ENCODE results near the gene MEGF11.
"Not testable (repeated sequence)": the region's sequence is repeated elsewhere in the genome, so short reads cannot be mapped to it uniquely, and the experiment has no call there.

MEGF11 gene

GRCh38 chr15:66021496-66022162, 231.9 kb downstream of the MEGF11 start:
- DNase-seq: no peak

DNA sequence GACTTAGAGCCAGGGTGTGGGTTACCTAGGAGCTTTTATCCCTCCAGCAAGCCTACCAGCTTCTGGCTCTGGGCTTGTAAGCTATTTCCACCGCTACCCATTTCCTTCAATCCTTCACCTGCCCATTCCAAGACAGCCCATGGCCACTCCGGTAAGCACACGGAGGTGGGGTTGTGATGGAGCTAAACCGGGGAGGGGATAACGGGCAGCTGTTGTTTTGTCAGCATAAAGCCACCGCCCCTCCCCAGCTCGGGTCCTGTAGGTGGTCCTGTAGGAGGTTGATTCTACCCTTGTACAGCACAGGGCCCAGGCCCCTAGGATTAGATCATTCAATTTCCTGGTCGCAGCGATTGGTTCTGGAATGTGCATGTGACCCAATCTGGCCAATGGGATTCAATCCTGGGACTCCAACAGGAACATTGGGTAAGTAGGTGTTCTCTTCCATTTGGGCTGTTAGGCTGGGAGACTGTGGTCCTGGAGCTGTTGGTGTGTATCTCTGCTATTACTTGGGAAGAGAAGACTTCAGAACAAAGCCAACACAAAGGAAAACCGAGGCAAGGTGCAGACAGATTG, 233.6 kb downstream of the MEGF11 start:
- no peak for DNase-seq

- DNase-seq: no peak
Measured at GRCh38 chr15:66019368-66019767, 234.2 kb downstream of the MEGF11 start.

DNA sequence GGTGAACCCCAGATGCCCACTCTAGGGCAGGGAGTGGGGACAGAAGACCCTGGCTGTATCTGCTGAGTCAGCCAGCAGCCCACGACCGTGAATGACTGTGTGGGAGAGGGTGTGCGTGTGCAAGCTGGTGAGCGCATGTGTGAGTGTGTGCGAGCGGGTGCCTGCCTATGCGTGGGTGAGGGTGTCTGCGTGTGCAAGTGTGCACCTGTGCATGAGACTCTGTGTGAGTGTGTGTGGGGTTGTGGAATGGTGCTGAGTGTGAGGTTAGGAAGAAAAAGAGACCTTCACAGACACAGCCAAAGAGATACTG, 235.1 kb downstream of the MEGF11 start:
- DNase-seq: no peak

DNA sequence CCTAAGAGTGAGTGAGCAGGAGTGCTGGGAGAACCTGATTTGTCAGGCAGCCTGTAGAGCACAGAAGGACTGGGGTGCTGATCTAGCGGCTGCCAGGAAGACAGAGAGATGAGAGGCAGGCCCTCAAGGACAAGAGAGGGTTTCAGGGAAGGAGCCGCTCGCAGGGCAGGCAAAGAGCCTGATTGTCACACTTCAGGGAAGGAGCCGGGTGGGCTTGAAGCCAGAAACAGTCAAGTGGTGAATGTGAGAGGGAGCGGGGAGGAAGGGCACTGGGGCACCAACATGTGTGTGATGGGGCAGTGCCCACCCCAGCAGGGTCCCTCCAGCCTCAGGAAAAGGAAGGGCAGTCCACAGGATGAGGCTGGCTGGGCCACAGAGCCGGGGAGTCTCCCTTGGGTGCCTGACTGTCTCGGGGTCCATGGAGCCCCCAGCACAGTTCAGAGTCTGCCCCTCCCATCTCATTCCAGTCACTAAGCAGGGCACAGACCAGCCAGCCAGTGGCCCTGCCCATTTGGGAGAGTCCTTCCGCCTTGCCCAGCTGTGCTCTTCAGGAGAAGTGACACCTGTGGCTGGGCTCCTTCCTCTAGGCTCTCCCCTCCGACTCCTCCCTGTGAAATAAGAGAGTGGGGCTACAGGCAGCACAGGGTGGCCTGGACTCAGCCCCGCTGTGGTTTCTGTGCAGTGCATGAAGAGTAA, 235.6 kb downstream of the MEGF11 start:
- DNase-seq: no peak

- DNase-seq: no peak
Measured at GRCh38 chr15:66017000-66017399, 236.6 kb downstream of the MEGF11 start.

- DNase-seq: no peak
Measured at GRCh38 chr15:66016199-66016598, 237.4 kb downstream of the MEGF11 start.

DNA sequence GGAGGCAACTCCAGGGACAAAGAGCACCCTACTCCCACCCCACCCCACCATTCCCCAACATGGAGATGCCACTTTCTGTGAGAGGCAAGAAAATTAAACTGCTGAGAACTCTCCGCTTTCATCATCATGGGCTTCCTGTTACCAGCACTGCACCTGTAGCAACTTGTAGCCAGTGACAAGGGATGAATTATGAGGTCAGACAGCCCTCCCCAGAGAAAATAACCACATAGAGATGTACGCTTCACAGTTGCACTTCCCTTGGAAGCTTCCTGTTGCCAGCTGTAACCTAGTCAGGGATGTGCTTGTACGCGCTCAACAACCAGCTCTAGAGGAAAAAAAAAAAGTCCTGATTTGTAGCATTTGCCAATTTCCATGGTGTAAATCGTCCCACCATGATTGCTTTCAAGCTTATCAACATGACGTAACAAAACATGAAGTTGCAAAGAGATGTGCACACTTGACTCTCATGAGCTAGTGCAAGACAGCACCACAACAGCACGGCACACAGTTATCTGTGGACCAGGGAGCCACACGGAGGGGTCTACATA, 238.8 kb downstream of the MEGF11 start:
- DNase-seq: no peak

DNA sequence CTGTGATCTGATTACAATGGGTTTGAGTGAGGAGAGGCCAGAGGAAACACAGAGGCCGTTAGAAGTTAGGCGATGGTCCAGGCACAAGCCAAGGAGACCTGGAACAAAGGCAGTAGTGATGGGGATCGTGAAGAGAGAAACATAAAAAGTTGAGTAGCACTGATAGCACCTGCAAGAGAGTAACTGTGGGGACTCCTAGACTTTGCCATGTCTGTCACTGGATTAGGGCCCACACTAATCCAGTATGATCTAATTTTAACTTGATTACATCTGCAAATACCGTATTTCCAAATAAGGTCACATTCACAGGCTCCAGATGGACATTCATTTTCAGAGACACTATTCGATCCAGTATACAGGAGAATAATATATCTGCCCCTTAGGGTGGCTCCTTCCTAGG, 239.5 kb downstream of the MEGF11 start:
- DNase-seq: no peak

DNA sequence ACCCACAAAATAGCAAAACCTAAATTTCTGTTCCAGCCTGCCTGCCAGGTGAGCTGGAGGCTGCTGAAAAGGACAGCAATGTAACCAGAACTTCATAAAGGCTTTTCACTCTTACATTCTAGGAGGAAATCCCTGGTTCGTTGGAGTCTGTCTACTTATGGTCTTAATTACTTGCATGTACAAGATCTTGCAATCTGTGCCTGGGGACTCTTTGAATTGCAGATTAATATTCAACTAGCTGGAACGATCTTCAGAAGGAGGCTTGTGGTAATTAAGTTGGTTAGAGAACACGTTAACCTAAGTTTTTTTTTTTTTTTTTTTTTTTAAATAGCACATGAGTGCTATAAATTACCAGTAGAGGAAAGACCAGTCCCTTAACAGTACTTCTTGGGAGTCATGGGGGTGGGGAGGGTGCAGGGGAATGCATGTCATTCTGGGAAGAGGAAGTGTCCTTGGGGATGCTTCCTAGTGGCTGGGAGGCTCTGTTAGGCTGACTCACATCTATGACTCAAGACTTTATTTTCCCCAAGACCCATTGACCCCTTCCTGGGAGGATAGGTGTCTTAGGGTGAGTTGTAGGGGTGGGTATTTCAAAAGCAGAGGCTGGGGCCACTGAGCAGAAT, 244.5 kb downstream of the MEGF11 start:
- DNase-seq: no peak

DNA sequence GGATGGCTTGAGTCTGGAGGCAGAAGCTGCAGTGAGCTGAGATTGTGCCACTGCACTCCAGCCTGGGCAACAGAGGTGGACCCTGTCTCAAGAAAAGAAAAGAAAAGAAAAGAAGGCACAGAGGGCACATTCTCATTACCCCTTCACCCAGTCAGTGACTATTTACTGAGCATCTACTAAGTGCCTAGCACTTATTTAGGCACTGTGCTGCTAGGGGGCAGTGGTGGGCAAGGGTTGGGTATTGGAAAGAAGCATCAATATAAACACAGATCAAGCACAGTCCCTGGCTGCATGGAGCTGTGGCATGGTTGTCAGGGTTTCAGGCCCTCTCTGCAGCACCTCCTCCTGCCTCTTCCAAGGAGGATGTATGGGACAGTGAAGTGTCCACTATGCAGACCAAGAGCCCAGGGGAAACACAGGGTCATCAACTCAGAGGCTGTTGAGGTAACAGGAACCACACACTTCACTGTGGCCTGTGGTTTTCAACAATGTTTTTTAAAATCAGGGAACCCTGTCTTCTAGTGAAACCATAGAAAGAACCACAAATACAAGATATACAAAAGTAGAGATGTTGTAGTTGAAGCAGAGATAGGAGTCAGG, 245.8 kb downstream of the MEGF11 start:
- no peak for DNase-seq

GRCh38 chr15:66006986-66007385, 246.6 kb downstream of the MEGF11 start:
- no peak for DNase-seq

DNA sequence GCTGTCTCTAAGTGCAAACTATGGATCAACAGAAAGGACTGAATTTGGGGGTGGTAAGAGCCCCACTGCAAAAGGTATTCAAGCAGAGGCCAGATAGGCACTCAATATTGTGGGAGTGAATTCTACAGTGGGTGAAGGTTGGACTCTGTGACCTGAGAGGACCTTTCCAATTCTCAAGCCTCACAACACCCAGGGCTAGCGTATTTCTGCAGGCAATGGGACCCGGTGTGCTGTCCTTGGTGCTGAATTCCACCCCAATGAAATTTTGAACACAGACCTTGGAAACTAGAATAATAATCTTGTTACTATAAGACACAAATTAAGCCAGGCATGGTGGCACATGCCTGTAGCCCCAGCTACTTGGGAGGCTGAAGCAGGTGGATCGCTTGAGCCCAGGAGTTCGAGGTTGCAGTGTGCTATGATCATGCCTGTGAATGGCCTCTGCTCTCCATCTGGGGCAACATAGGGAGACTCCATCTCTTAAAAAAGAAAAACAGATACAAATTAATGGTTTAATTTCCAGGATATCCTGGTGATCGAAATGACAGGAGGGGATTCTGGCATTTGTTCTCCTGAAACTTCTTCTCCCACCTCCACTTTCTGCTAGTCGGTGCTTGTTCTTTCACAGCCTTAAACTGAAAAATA, 248.8 kb downstream of the MEGF11 start:
- DNase-seq: no peak

DNA sequence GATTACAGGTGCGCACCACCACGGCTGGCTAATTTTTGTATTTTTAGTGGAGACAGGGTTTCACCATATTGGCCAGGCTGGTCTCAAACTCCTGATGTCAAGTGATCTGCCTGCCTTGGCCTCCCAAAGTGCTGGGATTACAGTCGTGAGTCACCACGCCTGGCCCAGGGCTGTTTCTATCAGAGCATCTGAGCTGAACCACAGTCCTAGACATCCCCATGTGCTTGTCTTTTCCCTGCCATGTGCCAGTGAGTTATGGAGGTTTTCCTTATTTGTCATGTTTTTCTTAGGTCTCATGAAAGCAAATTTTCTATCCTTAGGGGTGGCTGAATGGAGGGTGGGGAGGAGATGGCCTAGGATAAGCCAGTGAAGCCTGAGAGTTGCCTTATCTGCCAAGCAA, 250.4 kb downstream of the MEGF11 start:
- DNase-seq: not testable (repeated sequence)

DNA sequence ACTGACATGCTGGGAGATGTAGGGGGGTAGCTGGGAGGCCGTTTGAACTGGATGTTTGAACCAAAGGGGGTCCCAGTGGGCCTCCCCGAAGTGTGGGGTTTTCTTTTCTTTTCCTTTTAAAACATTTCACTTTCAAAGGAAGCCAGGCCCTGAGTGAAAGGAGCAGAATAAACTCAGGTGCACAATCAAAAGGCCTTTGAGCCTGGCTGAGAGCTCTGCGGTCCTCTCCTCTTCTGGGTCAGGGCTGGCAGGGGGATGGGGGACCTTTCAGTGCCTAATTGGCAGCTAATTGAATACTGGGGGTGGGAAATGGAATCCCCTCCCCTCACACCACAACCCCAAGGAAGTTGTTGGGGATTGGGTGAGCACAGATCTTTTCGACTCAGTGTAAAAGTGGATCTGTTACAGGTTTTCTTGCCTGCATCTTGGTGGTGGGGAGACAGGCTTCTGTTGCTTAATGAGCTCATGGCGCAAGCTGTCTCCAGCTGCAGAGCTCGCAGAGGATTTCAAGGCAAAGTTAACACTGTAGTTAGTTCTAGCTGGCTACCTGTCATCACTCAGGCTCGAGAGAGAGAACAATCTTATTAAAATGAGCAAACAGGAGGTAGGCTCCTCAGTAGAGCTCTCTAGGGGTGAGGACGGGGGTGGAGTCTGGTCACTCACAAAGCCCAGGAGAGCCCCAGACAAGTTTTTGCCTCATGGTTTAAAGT, 251.7 kb downstream of the MEGF11 start:
- DNase-seq: no peak

- no peak for DNase-seq
Measured at GRCh38 chr15:66001042-66001441, 252.5 kb downstream of the MEGF11 start.

GRCh38 chr15:65998486-65998885, 255.1 kb downstream of the MEGF11 start:
- no peak for DNase-seq

- no peak for DNase-seq
Measured at GRCh38 chr15:65996901-65997300, 256.6 kb downstream of the MEGF11 start.

- DNase-seq: no peak
Measured at GRCh38 chr15:65994832-65995231, 258.7 kb downstream of the MEGF11 start.

GRCh38 chr15:65993762-65994161, 259.8 kb downstream of the MEGF11 start:
- no peak for DNase-seq

GRCh38 chr15:65993236-65993635, 260.3 kb downstream of the MEGF11 start:
- DNase-seq: no peak
